GM18861 (cell line): ENCODE results near the gene DBNDD2.
A peak's percentile ranks its signal among the peaks of the same experiment; 100 is the strongest.

Source experiments
- ATAC-seq: cut with Tn5 transposase; IDR thresholded peaks from one replicate; pipeline ENCODE4 v1.9.1; 2021; ENCODE audit not compliant: unreplicated experiment

Gene DBNDD2, protein sequence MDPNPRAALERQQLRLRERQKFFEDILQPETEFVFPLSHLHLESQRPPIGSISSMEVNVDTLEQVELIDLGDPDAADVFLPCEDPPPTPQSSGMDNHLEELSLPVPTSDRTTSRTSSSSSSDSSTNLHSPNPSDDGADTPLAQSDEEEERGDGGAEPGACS

DNA sequence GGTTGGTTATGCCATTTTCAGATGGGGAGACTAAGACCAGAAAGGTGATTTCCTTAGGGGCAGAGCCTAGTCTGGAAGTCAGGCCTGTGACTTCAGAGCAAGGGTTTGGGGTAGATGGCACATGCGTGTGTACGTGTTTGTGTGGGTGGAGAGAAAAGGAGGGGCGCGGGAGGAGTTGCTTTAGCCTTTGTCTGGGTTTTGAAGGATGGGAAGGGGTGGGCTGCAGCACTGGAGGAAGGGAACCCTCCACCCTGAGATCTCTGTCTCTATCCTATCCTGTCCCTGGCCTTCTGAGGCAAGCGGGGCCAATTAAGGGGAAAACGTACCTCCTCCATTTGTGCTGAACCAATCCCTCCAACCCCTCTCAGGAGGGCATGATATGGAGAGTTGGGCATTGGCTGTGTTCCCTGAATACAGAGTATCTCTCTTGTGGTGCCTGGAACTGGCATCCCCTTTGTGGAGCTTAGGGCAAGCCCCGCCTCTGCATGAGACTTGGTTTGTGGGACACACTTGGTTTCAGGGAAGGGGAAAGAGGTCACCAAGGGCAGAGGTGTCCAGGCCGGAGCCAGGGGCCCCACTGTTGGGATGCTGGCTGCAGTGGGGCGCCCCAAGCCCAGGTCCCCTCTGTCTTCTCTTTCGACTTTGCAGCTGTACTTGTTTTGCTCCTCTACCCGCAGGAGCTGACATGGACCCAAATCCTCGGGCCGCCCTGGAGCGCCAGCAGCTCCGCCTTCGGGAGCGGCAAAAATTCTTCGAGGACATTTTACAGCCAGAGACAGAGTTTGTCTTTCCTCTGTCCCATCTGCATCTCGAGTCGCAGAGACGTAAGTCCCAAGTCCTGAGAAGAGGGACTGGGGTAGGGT, at the start of gene DBNDD2:
DBNDD2 (plus strand) TSS at position 507 of the 863 bp plus-strand sequence; CDS start at position 686, 179 bp downstream.
- ATAC-seq, result no peak

DNA sequence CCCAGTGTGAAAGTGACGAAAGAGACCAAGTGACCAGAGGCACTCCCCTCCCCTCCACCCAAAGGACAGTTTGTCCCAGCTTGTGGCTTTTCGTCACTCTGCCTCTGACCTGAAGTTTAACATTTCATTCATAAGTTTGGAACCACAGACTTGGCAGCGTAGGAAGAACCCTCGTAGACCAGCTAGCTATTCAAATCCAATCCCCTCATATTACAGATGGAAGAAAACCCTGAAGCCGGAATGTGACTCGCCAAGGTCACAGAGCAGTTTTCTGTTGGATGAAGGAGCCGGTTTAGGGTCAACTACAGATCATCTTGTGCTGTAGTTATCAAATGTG, 49.1 kb upstream of the DBNDD2 start:
- ATAC-seq, result no peak

GRCh38 chr20:45359406-45360148, 48.5 kb upstream of the DBNDD2 start:
- ATAC-seq, result no peak

DNA sequence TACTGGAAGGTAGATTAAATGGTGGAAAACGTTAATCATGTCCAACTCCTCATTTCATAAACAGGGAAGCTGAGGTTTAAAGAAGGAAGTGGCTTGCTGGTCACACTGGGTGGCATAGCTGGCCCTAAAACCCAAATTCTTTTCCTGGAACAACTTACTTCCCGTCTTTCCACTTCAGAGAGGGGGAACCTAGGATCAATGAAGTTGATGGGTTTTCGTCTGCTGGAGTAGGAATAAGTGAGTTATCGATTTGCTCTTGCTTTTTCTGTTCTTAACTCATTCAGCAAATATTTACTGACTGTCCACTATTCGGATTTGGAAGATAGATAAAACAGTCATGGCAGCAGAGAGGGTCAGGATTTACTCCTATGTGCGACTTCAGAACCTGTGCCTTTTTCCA, 46.3 kb upstream of the DBNDD2 start:
- no peak for ATAC-seq

GRCh38 chr20:45362804-45363610, 45.1 kb upstream of the DBNDD2 start, which contains the start of gene SYS1:
SYS1 (plus strand) TSS chr20:45363156; CDS start chr20:45363532, 376 bp downstream.
- ATAC-seq, result peak; percentile 66

- ATAC-seq, result no peak
Observed at GRCh38 chr20:45363611-45364492, 44.2 kb upstream of the DBNDD2 start.

GRCh38 chr20:45365444-45365970, 42.6 kb upstream of the DBNDD2 start:
- no peak for ATAC-seq

- ATAC-seq, result no peak
Observed at GRCh38 chr20:45366192-45366591, 41.9 kb upstream of the DBNDD2 start.

DNA sequence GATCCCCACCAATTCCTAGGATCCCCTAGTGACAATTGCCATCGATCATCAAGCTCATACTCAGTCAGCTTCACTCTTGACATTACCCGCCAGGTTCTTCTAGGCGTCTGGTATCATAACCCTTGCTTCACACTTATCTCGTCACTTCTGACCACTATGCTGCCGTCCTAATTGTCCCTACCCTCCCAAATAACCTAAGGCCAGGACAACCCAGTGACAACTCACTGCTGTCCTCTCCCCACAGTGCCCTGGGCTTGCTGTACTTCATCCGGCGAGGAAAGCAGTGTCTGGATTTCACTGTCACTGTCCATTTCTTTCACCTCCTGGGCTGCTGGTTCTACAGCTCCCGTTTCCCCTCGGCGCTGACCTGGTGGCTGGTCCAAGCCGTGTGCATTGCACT, 41.5 kb upstream of the DBNDD2 start:
- no peak for ATAC-seq

DNA sequence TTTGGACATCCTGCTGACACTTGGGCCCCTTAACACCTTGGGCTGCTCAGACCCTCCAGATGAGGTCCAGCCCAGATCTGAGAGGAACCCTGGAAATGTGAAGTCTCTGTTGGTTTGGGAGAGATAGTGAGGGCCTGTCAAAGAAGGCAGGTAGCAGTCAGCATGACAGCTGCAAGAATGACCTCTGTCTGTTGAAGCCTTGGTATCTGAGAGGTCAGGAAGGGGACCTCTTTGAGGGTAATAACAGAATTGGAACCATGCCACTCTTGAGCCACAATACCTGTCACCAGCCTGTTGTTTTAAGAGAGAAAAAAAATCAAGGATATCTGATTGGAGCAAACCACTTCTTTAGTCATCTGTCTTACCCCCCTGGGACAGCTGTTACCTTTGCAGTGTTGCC, 41.0 kb upstream of the DBNDD2 start:
- no peak for ATAC-seq

- peak; percentile 64 for ATAC-seq
Observed at GRCh38 chr20:45368221-45368980, 39.7 kb upstream of the DBNDD2 start.

GRCh38 chr20:45370571-45371160, 37.4 kb upstream of the DBNDD2 start:
- ATAC-seq, result no peak

DNA sequence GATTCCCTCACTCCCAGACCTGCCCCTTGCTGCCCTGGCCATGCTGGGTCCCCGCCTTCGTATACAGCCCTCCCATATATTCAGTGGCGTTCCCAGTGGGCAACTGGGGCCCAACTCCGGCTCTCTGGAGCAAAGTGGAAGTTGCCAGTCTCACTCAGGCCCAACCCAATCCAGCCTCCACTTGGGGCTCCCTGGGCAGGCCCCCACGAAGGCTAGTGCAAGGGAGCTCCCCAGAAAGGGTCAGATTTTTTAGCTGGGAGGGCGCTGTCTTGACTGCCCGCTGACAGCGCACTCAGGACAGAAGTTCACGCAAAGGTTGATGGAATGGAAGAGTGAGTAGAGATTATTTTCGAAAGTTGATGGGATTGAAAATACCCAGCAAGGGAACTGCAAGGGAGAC, 35.8 kb upstream of the DBNDD2 start:
- ATAC-seq, result no peak

GRCh38 chr20:45372646-45373352, 35.3 kb upstream of the DBNDD2 start:
- no peak for ATAC-seq

DNA sequence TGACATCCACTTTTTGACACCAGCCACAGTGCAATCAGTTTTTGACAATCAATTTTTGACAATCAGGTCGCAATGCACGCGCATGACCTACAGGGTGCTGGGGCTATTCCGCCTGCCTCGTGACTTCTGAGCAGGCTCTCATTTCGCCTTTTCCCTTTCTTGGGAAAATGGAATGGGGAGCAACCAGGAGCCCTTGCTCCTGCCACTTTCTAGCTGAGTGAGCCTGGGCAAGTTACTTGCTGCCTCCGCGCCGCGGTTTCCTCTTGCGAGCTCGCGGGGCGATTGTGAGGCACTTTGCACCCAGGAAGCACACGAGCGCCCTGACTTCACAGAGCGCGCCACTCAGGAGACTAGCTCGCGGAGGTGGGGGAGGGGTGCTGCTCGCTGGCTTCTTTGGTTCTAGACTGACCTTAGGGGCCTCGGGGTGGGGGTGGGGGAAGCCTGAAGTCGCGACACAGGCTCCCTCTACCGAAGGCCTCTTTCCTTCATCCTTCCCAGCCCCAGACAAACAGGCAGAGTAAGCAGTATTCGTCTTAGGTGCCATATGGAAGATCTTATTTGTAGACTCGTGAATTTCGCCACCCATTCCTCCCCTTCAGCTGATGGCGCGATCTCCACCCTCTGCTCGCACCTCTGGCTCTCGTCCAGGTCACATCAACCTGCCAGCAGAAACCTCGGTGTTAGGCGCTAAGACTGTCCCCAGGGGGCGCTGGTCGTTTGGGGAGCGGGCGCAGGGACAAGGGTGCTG, 34.6 kb upstream of the DBNDD2 start:
- no peak for ATAC-seq

GRCh38 chr20:45374101-45374467, 34.0 kb upstream of the DBNDD2 start:
- no peak for ATAC-seq

DNA sequence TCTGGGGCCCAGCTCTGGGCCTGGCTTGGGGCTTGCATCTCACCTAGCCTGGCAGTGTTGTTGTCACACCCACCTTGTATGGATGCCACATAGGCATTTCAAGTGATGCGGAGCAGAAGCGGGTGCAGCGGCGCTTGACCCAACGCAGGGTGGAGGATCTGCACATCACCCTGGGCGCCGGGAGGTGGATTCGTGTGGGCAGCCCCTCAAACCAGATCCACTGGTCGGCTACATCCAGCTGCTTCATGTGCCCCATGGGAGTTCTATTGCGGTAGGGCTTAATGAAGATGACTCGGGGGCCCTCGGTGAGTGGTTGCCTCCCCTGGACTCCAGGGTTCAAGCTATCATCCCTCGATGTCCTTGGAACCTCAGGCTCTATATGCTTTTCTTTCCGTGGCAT, 33.1 kb upstream of the DBNDD2 start:
- no peak for ATAC-seq
